Astrocyte (in vitro differentiated cells and primary cell): Measurements from ENCODE around the gene UTP11. TPM values are rescaled to one million over a fixed set of nuclear protein-coding genes. Genes with fewer than 3 reads are reported as not detected.

Source experiments
- DNase-seq: peaks from one replicate; pipeline ENCODE4 v3.0.0-alpha.2; 2010; ENCODE audit warnings: low read depth
- FAIRE-seq: peaks from 2 replicates; lab custom pipeline; 2011; peaks lifted over from hg19 to GRCh38; lab: Jason Lieb, UNC
- H2AFZ ChIP-seq: 2 replicates; pipeline ENCODE4 v1.6.0; 2012; ENCODE audit warnings: low read depth, low read length, inconsistent platforms
- H3K27ac ChIP-seq: 2 replicates; pipeline ENCODE4 v1.5.1; 2011; ENCODE audit warnings: low read depth, low read length, inconsistent platforms
- H3K27me3 ChIP-seq: 2 replicates; pipeline ENCODE4 v1.6.0; 2011; ENCODE audit warnings: low read length, inconsistent platforms; ENCODE audit not compliant: insufficient read depth
- H3K36me3 ChIP-seq: 2 replicates; pipeline ENCODE4 v1.5.1; 2011; ENCODE audit warnings: low read length, inconsistent platforms; ENCODE audit not compliant: insufficient read depth
- H3K4me1 ChIP-seq: 2 replicates; pipeline ENCODE4 v1.5.1; 2011; ENCODE audit warnings: low read length, inconsistent platforms; ENCODE audit not compliant: insufficient read depth
- H3K4me2 ChIP-seq: 2 replicates; pipeline ENCODE4 v1.6.0; 2012; ENCODE audit warnings: low read length, inconsistent platforms
- H3K4me3 ChIP-seq: 2 replicates; pipeline ENCODE4 v1.5.1; 2011; ENCODE audit warnings: low read depth, mild to moderate bottlenecking, low read length, inconsistent platforms; ENCODE audit not compliant: insufficient read depth
- H3K79me2 ChIP-seq: 2 replicates; pipeline ENCODE4 v1.6.0; 2012; ENCODE audit warnings: mild to moderate bottlenecking, low read length, inconsistent platforms; ENCODE audit not compliant: insufficient read depth
- H3K9ac ChIP-seq: 2 replicates; pipeline ENCODE4 v1.6.0; 2012; ENCODE audit warnings: mild to moderate bottlenecking, low read length, inconsistent platforms
- H3K9me3 ChIP-seq: 2 replicates; pipeline ENCODE4 v1.5.1; 2012; ENCODE audit warnings: low read depth, mild to moderate bottlenecking, low read length, inconsistent platforms; ENCODE audit not compliant: insufficient read depth
- H4K20me1 ChIP-seq: 2 replicates; pipeline ENCODE4 v1.6.0; 2012; ENCODE audit warnings: low read length, inconsistent platforms; ENCODE audit not compliant: insufficient read depth
- H3K27ac Mint-ChIP-seq: one replicate; pipeline ENCODE4 v1.8.0; 2021; ENCODE audit warnings: mild to moderate bottlenecking, mixed read lengths; ENCODE audit not compliant: unreplicated experiment
- H3K27me3 Mint-ChIP-seq: one replicate; pipeline ENCODE4 v1.8.0; 2021; ENCODE audit warnings: low read depth, mixed read lengths; ENCODE audit not compliant: unreplicated experiment
- H3K36me3 Mint-ChIP-seq: one replicate; pipeline ENCODE4 v1.8.0; 2021; ENCODE audit warnings: low read depth, mixed read lengths; ENCODE audit not compliant: unreplicated experiment
- H3K4me1 Mint-ChIP-seq: one replicate; pipeline ENCODE4 v1.8.0; 2021; ENCODE audit warnings: low read depth, mixed read lengths; ENCODE audit not compliant: unreplicated experiment
- H3K4me3 Mint-ChIP-seq: one replicate; pipeline ENCODE4 v1.8.0; 2021; ENCODE audit warnings: mild to moderate bottlenecking, moderate library complexity, mixed read lengths; ENCODE audit not compliant: unreplicated experiment
- H3K9me3 Mint-ChIP-seq: one replicate; pipeline ENCODE4 v1.8.0; 2021; ENCODE audit warnings: mild to moderate bottlenecking, mixed read lengths; ENCODE audit not compliant: unreplicated experiment
- CTCF ChIP-seq: IDR thresholded peaks from 2 replicates; pipeline ENCODE4 v1.5.1; 2011; ENCODE audit warnings: low read depth, mild to moderate bottlenecking, inconsistent platforms, low read length, moderate library complexity; ENCODE audit not compliant: insufficient read depth
- EZH2 ChIP-seq: IDR thresholded peaks from 2 replicates; pipeline ENCODE4 v1.6.1; 2012; ENCODE audit warnings: mild to moderate bottlenecking, low read length, inconsistent platforms; ENCODE audit not compliant: insufficient read depth
- total RNA-seq: library from RNA; stranded (reverse); gene quantifications from 2 replicates; pipeline ENCODE4 v1.2.1, GENCODE V29; 2021

UTP11 gene
- total RNA-seq, 1 donor from 2014 or later = 42.6 TPM

DNA sequence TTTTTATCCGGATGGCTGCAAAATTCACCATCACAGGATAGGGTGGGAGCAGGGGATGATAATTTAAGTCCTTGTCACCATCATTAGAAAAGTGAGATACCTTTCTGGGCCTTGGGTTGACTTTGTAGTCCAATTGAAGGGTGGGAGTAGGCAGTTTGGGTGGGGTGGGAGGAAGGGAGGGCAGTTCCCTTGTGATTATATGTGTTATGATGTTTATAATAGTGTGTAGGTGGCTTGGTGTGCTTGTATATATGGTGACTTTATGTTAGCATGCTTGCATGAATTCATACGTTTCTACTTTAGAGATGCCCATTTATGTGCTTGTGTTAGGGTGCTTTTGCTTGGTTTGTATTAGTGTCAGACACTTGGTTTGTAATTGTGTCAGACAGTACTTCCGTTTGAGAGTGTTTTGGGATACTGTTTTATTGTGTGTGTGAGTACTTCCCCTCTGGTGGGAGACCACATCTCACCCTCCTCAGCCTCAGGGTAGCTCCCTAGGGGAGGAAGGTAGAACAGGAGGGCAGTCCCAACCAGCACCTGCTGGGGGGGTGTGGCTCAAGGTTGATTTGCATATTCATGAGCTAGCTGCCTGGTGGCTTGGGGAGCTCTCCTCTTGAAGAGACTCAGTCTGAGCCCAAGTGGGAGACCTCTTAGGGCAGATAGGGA lies 40.3 kb downstream of the UTP11 start:
- peaks cover 11% of the 10 kb centered on the region for H3K4me1 Mint-ChIP-seq
- no peaks in the 10 kb centered on the region for H3K9me3 Mint-ChIP-seq
- H3K27ac Mint-ChIP-seq = no peak overlapping the region
- DNase-seq = no peak
- H3K9ac ChIP-seq = no peak overlapping the region
- no peak overlapping the region for H3K27ac ChIP-seq
- H3K27me3 ChIP-seq = no peaks in the 10 kb centered on the region
- no peak overlapping the region for H3K4me2 ChIP-seq
- no peaks in the 10 kb centered on the region for H3K9me3 ChIP-seq
- TF ChIP-seq EZH2 (no peak), CTCF (no peak)
- peaks cover 6% of the 10 kb centered on the region for H3K4me1 ChIP-seq
- no peak for FAIRE-seq
- no peaks in the 10 kb centered on the region for H3K79me2 ChIP-seq
- H3K4me3 ChIP-seq = no peak overlapping the region
- no peak overlapping the region for H2AFZ ChIP-seq
- H3K36me3 ChIP-seq = no peaks in the 10 kb centered on the region
- H3K36me3 Mint-ChIP-seq = peaks cover 3% of the 10 kb centered on the region
- H3K27me3 Mint-ChIP-seq = peaks cover 27% of the 10 kb centered on the region
- H3K4me3 Mint-ChIP-seq = no peak overlapping the region
- H4K20me1 ChIP-seq = peaks cover 4% of the 10 kb centered on the region

- H3K9me3 ChIP-seq = no peaks in the 10 kb centered on the region
- H3K4me2 ChIP-seq = no peak overlapping the region
- H3K4me3 ChIP-seq = no peak overlapping the region
- H3K9ac ChIP-seq = no peak overlapping the region
- H3K27me3 ChIP-seq = no peaks in the 10 kb centered on the region
- Mint-ChIP-seq H3K27ac (peak overlapping the region; percentile 47), H3K4me1 (peaks cover 11% of the 10 kb centered on the region), H3K36me3 (peaks cover 3% of the 10 kb centered on the region), H3K27me3 (peaks cover 26% of the 10 kb centered on the region), H3K9me3 (no peaks in the 10 kb centered on the region), H3K4me3 (no peak overlapping the region)
- DNase-seq = no peak
- H3K27ac ChIP-seq = no peak overlapping the region
- H3K79me2 ChIP-seq = no peaks in the 10 kb centered on the region
- H3K4me1 ChIP-seq = peaks cover 6% of the 10 kb centered on the region
- no peaks in the 10 kb centered on the region for H3K36me3 ChIP-seq
- no peak overlapping the region for H2AFZ ChIP-seq
- TF ChIP-seq EZH2 (no peak), CTCF (no peak)
- FAIRE-seq = no peak
- peaks cover 2% of the 10 kb centered on the region for H4K20me1 ChIP-seq
Measured at GRCh38 chr1:38053416-38054091, 41.0 kb downstream of the UTP11 start.

GRCh38 chr1:38055398-38055797 lies 42.9 kb downstream of the UTP11 start:
- peaks cover 34% of the 10 kb centered on the region for H3K27me3 Mint-ChIP-seq
- H3K9me3 ChIP-seq = no peaks in the 10 kb centered on the region
- peaks cover 3% of the 10 kb centered on the region for H3K36me3 Mint-ChIP-seq
- TF ChIP-seq EZH2 = no peak
- no peak for TF ChIP-seq CTCF
- H3K79me2 ChIP-seq = no peaks in the 10 kb centered on the region
- no peak overlapping the region for H3K4me3 ChIP-seq
- DNase-seq = no peak
- no peaks in the 10 kb centered on the region for H4K20me1 ChIP-seq
- FAIRE-seq = no peak
- H3K27me3 ChIP-seq = no peaks in the 10 kb centered on the region
- no peak overlapping the region for H3K27ac Mint-ChIP-seq
- peak overlapping the region; percentile 45 for H3K4me2 ChIP-seq
- no peak overlapping the region for H3K4me3 Mint-ChIP-seq
- H3K4me1 Mint-ChIP-seq = peaks cover 13% of the 10 kb centered on the region
- H3K36me3 ChIP-seq = no peaks in the 10 kb centered on the region
- H3K9me3 Mint-ChIP-seq = no peaks in the 10 kb centered on the region
- H3K4me1 ChIP-seq = peaks cover 6% of the 10 kb centered on the region
- no peak overlapping the region for H3K9ac ChIP-seq
- no peak overlapping the region for H2AFZ ChIP-seq
- H3K27ac ChIP-seq = no peak overlapping the region
